Measurements from ENCODE around the gene ZFAND4.
"Not testable (repeated sequence)": the region's sequence is repeated elsewhere in the genome, so short reads cannot be mapped to it uniquely, and the experiment has no call there.

Gene ZFAND4

GRCh38 chr10:45640941-45641340, 31.6 kb downstream of the ZFAND4 start:
- DNase-seq (ENCODE audit: low read depth), result no peak

GRCh38 chr10:45640049-45640448, 32.5 kb downstream of the ZFAND4 start:
- no peak for DNase-seq (ENCODE audit: low read depth)

- no peak for DNase-seq (ENCODE audit: low read depth)
Measured at GRCh38 chr10:45627412-45628048, 45.0 kb downstream of the ZFAND4 start.

GRCh38 chr10:45625879-45626278, 46.7 kb downstream of the ZFAND4 start:
- no peak for DNase-seq (ENCODE audit: low read depth)

- DNase-seq (ENCODE audit: low read depth), result no peak
Measured at GRCh38 chr10:45624724-45625123, 47.8 kb downstream of the ZFAND4 start.

GRCh38 chr10:45614869-45615268, 57.7 kb downstream of the ZFAND4 start:
- no peak for DNase-seq (ENCODE audit: low read depth)

GRCh38 chr10:45612741-45613140, 59.8 kb downstream of the ZFAND4 start:
- no peak for DNase-seq (ENCODE audit: low read depth)

- no peak for DNase-seq (ENCODE audit: low read depth)
Measured at GRCh38 chr10:45608052-45608451, 64.5 kb downstream of the ZFAND4 start.

- DNase-seq (ENCODE audit: low read depth), result no peak
Measured at GRCh38 chr10:45607276-45607675, 65.3 kb downstream of the ZFAND4 start.

GRCh38 chr10:45602836-45603235, 69.7 kb downstream of the ZFAND4 start:
- no peak for DNase-seq (ENCODE audit: low read depth)

- DNase-seq (ENCODE audit: low read depth), result no peak
Measured at GRCh38 chr10:45602082-45602730, 70.4 kb downstream of the ZFAND4 start.

- DNase-seq (ENCODE audit: low read depth), result not testable (repeated sequence)
Measured at GRCh38 chr10:45601254-45601930, 71.2 kb downstream of the ZFAND4 start.

- DNase-seq (ENCODE audit: low read depth), result not testable (repeated sequence)
Measured at GRCh38 chr10:45600337-45601253, 72.0 kb downstream of the ZFAND4 start.

GRCh38 chr10:45599646-45600045, 72.9 kb downstream of the ZFAND4 start:
- no peak for DNase-seq (ENCODE audit: low read depth)

- no peak for DNase-seq (ENCODE audit: low read depth)
Measured at GRCh38 chr10:45599021-45599603, 73.5 kb downstream of the ZFAND4 start.

GRCh38 chr10:45596526-45596925, 76.0 kb downstream of the ZFAND4 start:
- DNase-seq (ENCODE audit: low read depth), result no peak

- peak; percentile 41 for DNase-seq (ENCODE audit: low read depth)
Measured at GRCh38 chr10:45594276-45595157, 78.1 kb downstream of the ZFAND4 start.

- no peak for DNase-seq (ENCODE audit: low read depth)
Measured at GRCh38 chr10:45593938-45594275, 78.7 kb downstream of the ZFAND4 start.

GRCh38 chr10:45592926-45593325, 79.6 kb downstream of the ZFAND4 start:
- DNase-seq (ENCODE audit: low read depth), result no peak

GRCh38 chr10:45592432-45592831, 80.1 kb downstream of the ZFAND4 start:
- DNase-seq (ENCODE audit: low read depth), result no peak

- no peak for DNase-seq (ENCODE audit: low read depth)
Measured at GRCh38 chr10:45591280-45591679, 81.3 kb downstream of the ZFAND4 start.
